Measurements from ENCODE around the gene RAB30.
A peak's percentile ranks its signal among the peaks of the same experiment; 100 is the strongest.
"Not testable (repeated sequence)": the region's sequence is repeated elsewhere in the genome, so short reads cannot be mapped to it uniquely, and the experiment has no call there.

RAB30 gene

DNA sequence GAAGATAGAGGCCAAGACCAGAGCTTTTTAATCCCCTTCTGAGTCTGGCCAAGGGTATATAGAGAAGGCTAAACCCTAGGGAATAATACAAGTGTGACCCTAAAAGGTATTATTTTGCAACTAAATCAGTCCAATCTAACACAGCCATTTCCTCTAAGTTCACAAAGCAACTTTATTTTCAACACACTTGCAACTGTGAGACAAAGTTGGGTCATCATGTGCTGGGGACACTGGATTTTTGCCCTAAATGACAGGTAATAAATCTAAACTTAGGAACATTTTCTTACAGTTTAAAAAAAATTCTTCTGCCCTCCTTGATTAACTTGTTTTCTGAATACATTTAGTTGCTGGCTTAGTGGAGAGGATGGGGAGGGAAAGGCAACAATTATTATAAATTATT lies 91.9 kb downstream of the RAB30 start:
- no peak for DNase-seq

GRCh38 chr11:82978422-82979099 lies 93.1 kb downstream of the RAB30 start:
- DNase-seq, result no peak

- no peak for DNase-seq
Measured at GRCh38 chr11:82976786-82977185, 94.9 kb downstream of the RAB30 start.

- DNase-seq, result no peak
Measured at GRCh38 chr11:82975882-82976281, 95.8 kb downstream of the RAB30 start.

GRCh38 chr11:82974851-82975250 lies 96.8 kb downstream of the RAB30 start:
- no peak for DNase-seq

DNA sequence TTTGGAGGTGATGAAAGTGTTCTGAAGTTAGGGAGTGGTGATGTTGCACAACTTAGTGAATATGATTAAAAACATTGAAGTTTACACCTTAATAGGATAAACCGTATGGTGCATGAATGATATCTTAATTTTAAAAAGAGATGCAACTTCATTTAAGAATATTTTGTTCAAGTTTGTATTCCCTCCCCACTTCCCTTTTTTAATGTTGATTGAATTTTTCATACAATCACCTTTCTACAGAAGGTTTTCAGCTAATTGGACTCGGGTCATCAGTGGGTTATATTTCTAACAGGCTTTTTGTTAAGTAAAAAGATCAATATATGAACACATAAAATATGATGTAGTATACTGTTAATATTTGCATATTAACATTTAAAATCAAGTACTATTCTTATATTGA lies 97.6 kb downstream of the RAB30 start:
- no peak for DNase-seq

DNA sequence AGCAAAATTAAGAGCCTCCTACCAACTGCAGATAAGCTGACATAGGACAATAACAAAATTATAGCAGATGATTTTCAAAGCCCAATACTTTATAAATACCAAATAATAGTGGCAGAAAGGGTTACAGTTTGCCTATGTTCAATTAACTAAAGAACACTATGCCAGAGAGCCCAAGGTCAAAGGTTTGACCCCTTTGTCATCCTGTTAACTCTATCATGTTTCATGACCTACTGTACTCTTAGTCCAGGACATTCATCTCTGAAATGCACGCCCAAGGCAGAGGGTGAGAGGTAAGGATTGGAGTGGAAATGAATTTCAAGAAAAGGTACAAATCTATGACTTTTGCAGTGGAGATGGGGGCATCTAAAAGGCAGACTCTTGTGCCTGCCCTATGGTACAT lies 99.6 kb downstream of the RAB30 start:
- no peak for DNase-seq

GRCh38 chr11:82971519-82971946 lies 100.2 kb downstream of the RAB30 start:
- peak; percentile 62 for DNase-seq

GRCh38 chr11:82970507-82971083 lies 101.1 kb downstream of the RAB30 start:
- DNase-seq, result not testable (repeated sequence)

- DNase-seq, result no peak
Measured at GRCh38 chr11:82969811-82970210, 101.9 kb downstream of the RAB30 start.

GRCh38 chr11:82967381-82967780 lies 104.3 kb downstream of the RAB30 start:
- DNase-seq, result no peak

DNA sequence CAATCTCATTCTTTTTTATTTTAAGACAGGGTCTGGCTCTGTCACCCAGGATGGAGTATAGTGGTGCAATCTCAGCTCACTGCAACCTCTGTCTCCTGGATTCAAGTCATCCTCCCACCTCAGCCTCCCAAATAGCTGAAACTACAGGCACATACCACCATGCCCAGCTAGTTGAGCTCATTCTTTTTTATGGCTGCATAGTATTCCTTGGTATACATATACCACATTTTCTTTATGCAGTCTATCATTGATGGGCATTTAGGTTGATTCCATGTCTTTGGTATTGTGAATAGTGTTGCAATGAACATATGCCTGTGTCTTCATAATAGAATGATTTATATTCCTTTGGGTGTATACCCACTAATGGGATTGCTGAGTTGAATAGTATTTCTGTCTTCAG lies 109.7 kb downstream of the RAB30 start:
- DNase-seq, result not testable (repeated sequence)

- DNase-seq, result no peak
Measured at GRCh38 chr11:82960779-82961143, 110.9 kb downstream of the RAB30 start.

GRCh38 chr11:82959987-82960778 lies 111.5 kb downstream of the RAB30 start:
- DNase-seq, result no peak

GRCh38 chr11:82955736-82956453 lies 115.8 kb downstream of the RAB30 start:
- peak; percentile 51 for DNase-seq

DNA sequence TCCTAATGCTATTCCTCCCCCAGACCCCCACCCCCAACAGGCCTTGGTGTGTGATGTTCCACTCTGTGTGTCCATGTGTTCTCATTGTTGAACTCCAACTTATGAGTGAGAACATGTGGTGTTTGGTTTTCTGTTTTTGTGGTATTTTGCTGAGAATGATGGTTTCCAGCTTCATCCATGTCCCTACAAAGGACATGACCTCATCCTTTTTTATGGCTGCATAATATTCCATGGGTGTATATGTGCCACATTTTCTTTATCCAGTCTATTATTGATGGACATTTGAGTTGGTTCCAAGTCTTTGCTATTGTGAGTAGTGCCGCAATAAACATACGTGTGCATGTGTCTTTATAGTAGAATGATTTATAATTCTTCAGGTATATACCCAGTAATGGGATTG lies 121.2 kb downstream of the RAB30 start:
- DNase-seq, result not testable (repeated sequence)

DNA sequence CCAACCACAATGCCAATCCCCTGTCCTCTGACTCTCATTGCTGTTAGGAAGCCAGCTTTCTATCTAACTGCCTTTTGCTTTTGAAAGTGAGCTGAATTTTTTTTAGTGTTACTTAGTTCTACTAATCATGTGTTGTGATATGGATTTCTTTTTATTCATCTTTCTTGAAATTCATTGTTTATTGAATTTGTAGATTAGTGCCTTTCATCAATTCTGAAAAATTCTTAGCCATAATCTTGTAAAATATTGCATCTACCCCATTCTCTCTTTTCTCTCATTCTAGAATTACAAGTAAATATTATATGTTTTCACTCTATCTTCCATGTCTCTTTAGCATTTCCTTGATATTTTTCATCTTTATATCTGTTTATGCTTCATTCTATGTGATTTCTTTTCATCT lies 122.3 kb downstream of the RAB30 start:
- no peak for DNase-seq

GRCh38 chr11:82945682-82946081 lies 126.0 kb downstream of the RAB30 start:
- DNase-seq, result no peak

DNA sequence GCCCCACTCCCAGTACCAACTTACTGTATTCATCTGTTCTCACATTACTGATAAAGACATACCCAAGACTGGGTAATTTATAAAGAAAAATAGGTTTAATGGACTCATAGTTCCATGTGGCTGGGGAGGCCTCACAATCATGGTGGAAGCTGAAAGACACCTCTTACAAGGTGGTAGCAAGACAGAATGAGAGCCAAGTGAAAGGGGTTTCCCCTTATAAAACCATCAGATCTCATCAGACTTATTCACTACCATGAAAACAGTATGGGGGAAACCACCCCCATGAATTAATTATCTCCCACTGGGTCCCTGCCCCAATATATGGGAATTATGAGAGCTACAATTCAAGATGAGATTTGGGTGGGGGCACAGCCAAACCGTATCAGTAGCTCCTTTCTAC lies 126.7 kb downstream of the RAB30 start:
- not testable (repeated sequence) for DNase-seq

DNA sequence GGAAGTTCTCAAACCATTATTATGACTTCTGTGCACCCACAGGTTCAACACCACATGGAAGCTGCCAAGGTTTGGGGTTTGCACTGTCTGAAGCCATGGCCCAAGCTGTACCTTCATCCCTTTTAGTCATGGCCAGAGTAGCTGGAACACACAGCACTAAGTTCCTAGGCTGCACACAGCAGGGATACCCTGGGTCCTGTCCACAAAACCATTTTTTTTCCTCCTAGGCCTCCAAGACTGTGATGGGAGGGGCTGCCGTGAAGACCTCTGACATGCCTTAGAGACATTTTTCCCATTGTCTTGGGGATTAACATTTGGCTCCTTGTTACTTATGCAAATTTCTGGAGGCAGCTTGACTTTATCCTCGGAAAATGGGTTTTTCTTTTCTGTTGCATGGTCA lies 127.5 kb downstream of the RAB30 start:
- no peak for DNase-seq

- not testable (repeated sequence) for DNase-seq
Measured at GRCh38 chr11:82943430-82943829, 128.3 kb downstream of the RAB30 start.

- DNase-seq, result no peak
Measured at GRCh38 chr11:82942376-82942775, 129.3 kb downstream of the RAB30 start.

- DNase-seq, result no peak
Measured at GRCh38 chr11:82939456-82939855, 132.2 kb downstream of the RAB30 start.

DNA sequence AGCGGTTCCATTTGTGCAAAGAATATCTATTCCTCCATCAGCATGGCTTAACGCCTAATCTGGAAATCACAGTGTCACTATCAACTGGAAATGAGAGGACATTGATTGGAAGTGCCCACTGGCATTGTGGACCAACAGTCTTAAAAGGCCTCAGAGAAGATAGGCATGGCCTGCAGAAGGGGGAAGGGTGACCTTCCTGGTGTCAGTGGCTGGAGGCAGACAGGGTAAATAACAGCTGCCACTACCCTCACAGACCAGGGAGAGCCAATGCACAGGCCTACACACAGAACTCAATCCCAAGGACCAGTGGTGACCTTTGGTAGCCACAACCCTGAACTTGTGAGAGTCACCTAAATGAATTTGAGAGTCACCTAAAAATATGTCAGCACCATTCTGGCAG lies 134.1 kb downstream of the RAB30 start:
- no peak for DNase-seq
